HG03159 (cell line): ENCODE results near the gene SBNO2.

Source experiments
- ATAC-seq: cut with Tn5 transposase; IDR thresholded peaks from one replicate; pipeline ENCODE4 v1.9.1; 2021; ENCODE audit warnings: mild to moderate bottlenecking, moderate library complexity; ENCODE audit not compliant: unreplicated experiment

SBNO2 gene

DNA sequence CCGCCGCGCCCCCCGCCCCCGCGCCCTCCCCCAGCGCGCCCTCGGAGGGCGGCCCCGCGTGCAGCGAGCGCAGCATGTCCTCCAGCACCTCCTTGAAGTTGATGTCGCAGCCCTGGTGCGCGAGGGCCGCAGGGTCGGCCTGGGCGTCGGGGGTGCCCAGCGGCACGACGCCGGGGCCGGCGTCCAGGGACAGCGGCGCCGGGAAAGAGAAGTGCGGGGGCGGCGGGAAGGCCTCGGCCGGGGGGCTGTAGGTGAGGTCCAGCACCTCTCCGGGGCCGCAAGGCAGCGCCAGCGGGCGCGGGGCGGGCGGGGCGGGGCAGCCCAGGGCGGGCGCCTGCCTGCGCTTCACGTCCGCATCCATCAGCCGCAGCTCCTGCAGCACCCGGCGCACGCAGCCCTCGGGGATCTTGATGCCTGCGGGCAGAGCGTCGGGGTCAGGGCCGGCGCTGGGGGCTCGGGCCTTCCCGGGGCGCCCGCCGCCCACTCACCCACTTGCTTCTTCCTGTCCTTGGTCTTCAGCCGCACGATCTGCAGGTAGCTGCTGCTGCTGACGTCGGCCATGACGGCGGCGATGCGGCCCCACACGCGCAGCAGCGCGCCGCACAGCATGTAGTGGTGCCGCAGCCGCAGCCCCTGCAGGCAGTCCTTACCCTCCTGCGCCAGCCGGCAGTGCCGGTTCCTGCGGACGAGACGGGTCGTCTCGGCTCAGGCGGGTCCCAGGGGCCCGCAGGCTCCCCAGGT is 65.6 kb downstream of the SBNO2 start:
- ATAC-seq = no peak

- ATAC-seq = no peak
These were observed 66.3 kb downstream of the SBNO2 start for GRCh38 chr19:1107661-1108261.

DNA sequence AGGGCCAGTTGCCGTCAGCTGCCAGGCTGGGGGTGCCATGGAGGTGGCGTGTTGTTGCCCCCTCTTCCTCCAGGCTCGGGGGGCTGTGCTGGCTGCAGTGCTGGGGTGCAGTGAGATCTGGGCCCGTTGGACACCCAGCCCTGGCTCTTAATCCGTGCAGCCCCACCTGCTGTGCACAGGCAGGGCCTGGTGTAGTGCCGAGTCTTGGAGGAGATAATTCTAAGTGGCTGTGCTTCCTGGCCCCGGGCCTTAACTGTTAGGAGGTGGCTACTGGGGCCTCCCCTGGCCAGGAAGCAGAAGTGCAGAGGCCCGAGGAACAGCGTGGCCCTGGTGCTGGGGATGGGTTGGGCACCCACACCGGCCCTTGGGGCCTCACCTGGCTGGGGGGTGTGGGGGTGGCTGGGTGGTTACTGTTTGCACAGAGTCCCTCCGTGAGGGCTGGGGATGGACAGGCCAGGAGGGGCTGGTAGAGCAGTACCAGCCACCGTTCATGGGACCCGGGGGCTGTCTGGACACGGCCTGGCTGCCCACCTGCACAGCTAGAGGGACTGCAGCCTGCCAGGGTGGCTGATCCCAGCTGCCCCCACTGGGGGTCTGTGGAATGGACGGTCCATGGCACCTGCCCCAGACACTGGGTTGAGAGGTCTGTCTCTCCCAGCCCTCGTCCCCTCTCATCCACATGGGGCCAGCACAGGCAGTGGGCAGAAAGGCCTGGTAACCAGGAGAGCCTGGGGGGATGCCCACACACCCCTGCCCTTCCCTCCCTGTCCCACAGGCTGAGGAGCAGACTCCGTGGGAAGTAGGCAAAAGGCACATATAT is 67.0 kb downstream of the SBNO2 start:
- no peak for ATAC-seq

GRCh38 chr19:1105873-1106840 is 67.9 kb downstream of the SBNO2 start:
- ATAC-seq = no peak

GRCh38 chr19:1105008-1105872 is 68.8 kb downstream of the SBNO2 start:
- ATAC-seq = no peak

GRCh38 chr19:1104311-1105007 is 69.6 kb downstream of the SBNO2 start:
- ATAC-seq = peak; percentile 38

- ATAC-seq = peak; percentile 56
These were observed 70.3 kb downstream of the SBNO2 start, which contains the start of gene GPX4 for GRCh38 chr19:1103708-1104310. TSS of gene GPX4 (plus strand) at chr19:1103994. CDS start at chr19:1104044, 50 bp downstream.

GRCh38 chr19:1103132-1103707 is 70.8 kb downstream of the SBNO2 start:
- ATAC-seq = no peak

GRCh38 chr19:1102407-1103131 is 71.5 kb downstream of the SBNO2 start:
- no peak for ATAC-seq

- no peak for ATAC-seq
These were observed 72.8 kb downstream of the SBNO2 start for GRCh38 chr19:1101337-1101698.

GRCh38 chr19:1098177-1099051 is 75.7 kb downstream of the SBNO2 start:
- no peak for ATAC-seq

GRCh38 chr19:1097810-1098176 is 76.3 kb downstream of the SBNO2 start:
- ATAC-seq = no peak

DNA sequence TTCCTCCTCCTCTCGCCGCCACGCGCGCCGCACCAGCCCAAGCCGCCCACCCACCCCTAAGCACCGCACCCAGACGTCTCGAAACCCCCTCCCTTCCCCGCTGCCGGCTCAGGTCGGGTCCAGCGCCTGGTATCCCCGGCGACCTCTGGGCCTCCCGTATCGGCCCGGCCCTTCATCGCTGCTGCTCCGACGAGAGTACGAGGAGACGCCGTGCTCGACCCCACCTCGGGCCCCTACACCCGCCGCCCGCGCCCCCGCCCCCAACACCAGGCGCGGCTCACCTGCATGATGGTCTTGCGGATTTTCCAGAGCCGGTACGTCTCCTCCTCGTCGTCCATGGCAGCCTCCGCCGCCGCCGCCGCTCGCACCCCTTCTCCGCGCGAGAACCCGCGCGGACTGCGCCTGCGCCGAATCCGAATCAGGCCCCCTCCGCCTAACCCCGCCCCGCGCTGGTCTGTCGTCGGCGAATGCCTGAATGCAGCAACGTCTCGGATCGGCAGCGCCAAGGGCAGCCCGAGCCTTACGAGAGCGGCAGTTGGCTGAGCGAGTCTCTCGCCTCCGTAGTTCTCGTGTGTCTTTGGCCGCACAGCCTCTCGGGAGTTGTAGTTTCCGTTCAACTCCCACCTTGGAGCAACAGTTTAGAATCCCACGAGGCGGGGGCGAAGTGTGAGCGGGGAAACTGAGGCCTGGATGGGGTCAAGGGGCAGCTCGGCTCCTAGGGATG is 78.9 kb downstream of the SBNO2 start, which contains the start of gene POLR2E:
TSS of gene POLR2E (minus strand) at position 398 of the 724 bp plus-strand sequence. CDS start at position 338, 60 bp downstream.
- peak; percentile 75 for ATAC-seq

- no peak for ATAC-seq
These were observed 79.5 kb downstream of the SBNO2 start for GRCh38 chr19:1094655-1094977.

GRCh38 chr19:1093811-1094553 is 80.1 kb downstream of the SBNO2 start:
- no peak for ATAC-seq
